ENCODE results near the gene APLP2.

Gene APLP2

DNA sequence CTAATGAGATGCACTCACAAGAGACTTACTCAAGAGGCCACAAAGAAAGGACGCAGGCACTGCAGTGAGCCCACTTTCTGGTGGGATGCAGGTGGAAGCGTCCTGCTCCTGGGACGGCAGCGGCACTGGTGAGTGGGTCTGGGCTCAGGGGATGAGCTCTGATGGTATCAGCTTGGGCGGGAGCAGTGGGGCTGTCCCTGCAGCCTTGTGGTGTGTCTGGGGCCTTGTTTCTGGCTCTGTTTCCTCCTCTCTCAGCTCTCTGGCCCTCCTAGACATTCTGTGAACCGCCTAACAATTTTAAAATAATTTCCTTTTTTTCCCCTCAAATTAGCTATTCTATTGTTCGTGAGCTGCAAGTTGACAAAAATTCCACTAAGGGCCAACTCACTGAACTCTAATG, 81.1 kb downstream of the APLP2 start:
- Histone ChIP-seq H3K9ac (ENCODE audit: low read length) (peak overlapping the region; percentile 46), H3K4me2 (ENCODE audit: low read depth, low read length, poor library complexity, severe bottlenecking) (peak overlapping the region; percentile 79), H3K9me3 (ENCODE audit: insufficient read depth, low read length) (no peaks in the 10 kb centered on the region), H3K9me2 (replicated peaks; ENCODE audit: insufficient read depth, low read length) (no peaks in the 10 kb centered on the region), H3K27ac (ENCODE audit: low read depth, low read length) (peak overlapping the region; percentile 99), H4K20me1 (ENCODE audit: low read depth, low read length) (no peaks in the 10 kb centered on the region), H3K27me3 (ENCODE audit: low read length) (no peaks in the 10 kb centered on the region), H2AFZ (ENCODE audit: low read depth, low read length, severe bottlenecking) (no peak overlapping the region), H3K4me3 (ENCODE audit: insufficient read depth, low read length, poor library complexity, severe bottlenecking) (no peak overlapping the region), H3K79me2 (ENCODE audit: insufficient read depth, low read length) (no peaks in the 10 kb centered on the region), H3F3A (ENCODE audit: insufficient read depth) (peaks cover 57% of the 10 kb centered on the region), H3K36me3 (ENCODE audit: low read length) (no peaks in the 10 kb centered on the region)
- TF ChIP-seq, protein P1, sequence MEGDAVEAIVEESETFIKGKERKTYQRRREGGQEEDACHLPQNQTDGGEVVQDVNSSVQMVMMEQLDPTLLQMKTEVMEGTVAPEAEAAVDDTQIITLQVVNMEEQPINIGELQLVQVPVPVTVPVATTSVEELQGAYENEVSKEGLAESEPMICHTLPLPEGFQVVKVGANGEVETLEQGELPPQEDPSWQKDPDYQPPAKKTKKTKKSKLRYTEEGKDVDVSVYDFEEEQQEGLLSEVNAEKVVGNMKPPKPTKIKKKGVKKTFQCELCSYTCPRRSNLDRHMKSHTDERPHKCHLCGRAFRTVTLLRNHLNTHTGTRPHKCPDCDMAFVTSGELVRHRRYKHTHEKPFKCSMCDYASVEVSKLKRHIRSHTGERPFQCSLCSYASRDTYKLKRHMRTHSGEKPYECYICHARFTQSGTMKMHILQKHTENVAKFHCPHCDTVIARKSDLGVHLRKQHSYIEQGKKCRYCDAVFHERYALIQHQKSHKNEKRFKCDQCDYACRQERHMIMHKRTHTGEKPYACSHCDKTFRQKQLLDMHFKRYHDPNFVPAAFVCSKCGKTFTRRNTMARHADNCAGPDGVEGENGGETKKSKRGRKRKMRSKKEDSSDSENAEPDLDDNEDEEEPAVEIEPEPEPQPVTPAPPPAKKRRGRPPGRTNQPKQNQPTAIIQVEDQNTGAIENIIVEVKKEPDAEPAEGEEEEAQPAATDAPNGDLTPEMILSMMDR (IDR thresholded peaks at IDR 0.05; ENCODE audit: insufficient read depth, low read length, poor library complexity, severe bottlenecking): no peak

DNA sequence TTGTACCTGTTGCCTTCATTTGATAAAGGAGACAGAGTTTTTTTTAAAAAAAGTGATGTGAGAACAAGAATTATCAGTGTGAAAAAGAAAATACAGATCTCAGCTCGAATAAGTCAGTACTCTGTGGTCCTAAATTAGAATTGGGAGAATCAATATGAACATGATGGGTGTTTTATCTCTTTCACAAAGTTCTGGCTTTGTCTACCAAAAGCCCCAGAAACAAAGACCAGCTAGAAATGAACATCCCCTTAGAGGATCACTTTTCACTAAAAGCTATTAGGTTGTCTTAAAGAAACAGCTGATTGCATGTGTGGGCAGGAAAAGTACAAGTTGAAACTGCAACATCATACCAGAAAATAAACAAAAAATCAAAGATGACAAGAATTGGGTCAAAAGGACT, 81.5 kb downstream of the APLP2 start:
- Histone ChIP-seq H3K27ac (ENCODE audit: low read depth, low read length) (peak overlapping the region; percentile 99), H3F3A (ENCODE audit: insufficient read depth) (peaks cover 53% of the 10 kb centered on the region), H3K9me2 (replicated peaks; ENCODE audit: insufficient read depth, low read length) (no peaks in the 10 kb centered on the region), H3K9ac (ENCODE audit: low read length) (peak overlapping the region; percentile 46), H2AFZ (ENCODE audit: low read depth, low read length, severe bottlenecking) (no peak overlapping the region), H3K4me3 (ENCODE audit: insufficient read depth, low read length, poor library complexity, severe bottlenecking) (no peak overlapping the region), H3K4me2 (ENCODE audit: low read depth, low read length, poor library complexity, severe bottlenecking) (peak overlapping the region; percentile 79), H4K20me1 (ENCODE audit: low read depth, low read length) (no peaks in the 10 kb centered on the region), H3K36me3 (ENCODE audit: low read length) (no peaks in the 10 kb centered on the region), H3K79me2 (ENCODE audit: insufficient read depth, low read length) (no peaks in the 10 kb centered on the region), H3K27me3 (ENCODE audit: low read length) (no peaks in the 10 kb centered on the region), H3K9me3 (ENCODE audit: insufficient read depth, low read length) (no peaks in the 10 kb centered on the region)
- no peak for TF ChIP-seq EZH2phosphoT487 (conservative IDR thresholded peaks at IDR 0.05; ENCODE audit: low read length)
- TF ChIP-seq, protein P1 (IDR thresholded peaks at IDR 0.05; ENCODE audit: insufficient read depth, low read length, poor library complexity, severe bottlenecking): no peak

DNA sequence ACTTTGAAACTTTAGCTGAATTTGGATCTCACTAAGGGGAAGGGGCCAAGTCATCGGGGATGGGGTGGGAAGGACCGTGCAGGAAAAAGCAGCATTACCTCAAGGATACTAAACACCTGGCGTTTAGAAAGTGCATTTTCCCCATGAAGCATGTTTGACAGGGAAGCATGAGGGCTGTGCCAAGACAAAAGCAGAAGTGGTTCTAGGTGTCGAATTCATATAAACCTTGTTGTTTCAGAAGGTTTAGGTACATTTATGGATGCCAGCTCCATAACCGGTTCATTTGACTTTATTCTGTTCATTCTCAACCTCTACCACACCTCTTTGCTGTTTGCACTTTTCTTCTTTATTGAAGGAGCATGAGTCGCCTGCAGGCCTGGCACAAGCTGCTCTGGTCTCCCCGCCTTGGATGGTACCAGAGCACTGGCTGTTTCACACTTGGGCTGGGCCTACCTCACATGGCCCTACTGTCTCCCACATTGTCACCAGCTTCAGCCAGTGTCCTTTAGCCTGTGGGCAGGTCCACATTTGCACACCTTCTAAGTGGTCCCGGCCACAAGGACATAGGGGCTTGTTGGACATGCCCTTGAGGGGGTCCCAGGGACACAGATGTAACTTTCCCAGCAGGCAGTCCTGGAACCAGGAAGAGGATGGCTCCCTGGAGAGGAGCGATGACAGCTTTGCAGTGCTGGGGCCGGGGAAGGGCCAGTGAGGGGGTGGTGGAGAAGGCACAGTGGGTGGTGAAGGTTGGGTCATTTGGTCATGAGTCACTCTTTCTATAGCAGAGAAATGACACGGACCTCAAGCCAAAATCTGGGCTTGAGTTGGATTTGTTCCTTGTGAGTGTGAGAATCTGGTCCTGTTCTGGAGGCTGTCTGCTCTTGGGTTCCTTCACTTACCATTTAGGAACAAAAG, 86.7 kb downstream of the APLP2 start:
- peaks cover 44% of the 10 kb centered on the region for H3F3A ChIP-seq (ENCODE audit: insufficient read depth)
- no peak overlapping the region for H3K4me3 ChIP-seq (ENCODE audit: insufficient read depth, low read length, poor library complexity, severe bottlenecking)
- no peak overlapping the region for H3K27ac ChIP-seq (ENCODE audit: low read depth, low read length)
- H2AFZ ChIP-seq (ENCODE audit: low read depth, low read length, severe bottlenecking): no peak overlapping the region
- no peaks in the 10 kb centered on the region for H3K27me3 ChIP-seq (ENCODE audit: low read length)
- H3K79me2 ChIP-seq (ENCODE audit: insufficient read depth, low read length): peaks cover 14% of the 10 kb centered on the region
- no peaks in the 10 kb centered on the region for H3K36me3 ChIP-seq (ENCODE audit: low read length)
- TF ChIP-seq, protein P1 (IDR thresholded peaks at IDR 0.05; ENCODE audit: insufficient read depth, low read length, poor library complexity, severe bottlenecking): no peak
- TF ChIP-seq EZH2phosphoT487 (conservative IDR thresholded peaks at IDR 0.05; ENCODE audit: low read length): no peak
- no peak overlapping the region for H3K9ac ChIP-seq (ENCODE audit: low read length)
- no peaks in the 10 kb centered on the region for H4K20me1 ChIP-seq (ENCODE audit: low read depth, low read length)
- H3K9me3 ChIP-seq (ENCODE audit: insufficient read depth, low read length): no peaks in the 10 kb centered on the region
- no peaks in the 10 kb centered on the region for H3K9me2 ChIP-seq (replicated peaks; ENCODE audit: insufficient read depth, low read length)
- no peak overlapping the region for H3K4me2 ChIP-seq (ENCODE audit: low read depth, low read length, poor library complexity, severe bottlenecking)
